ENCODE data around the gene GNG13. TPM values are rescaled to one million over a fixed set of nuclear protein-coding genes. Genes with fewer than 3 reads are reported as not detected.

GNG13 gene
- total RNA-seq, 2 donors from 2014 or later = not detected

- no peak for DNase-seq
- Histone ChIP-seq H3K4me1 (peaks cover 10% of the 10 kb centered on the region), H3K4me3 (no peak overlapping the region), H3K27me3 (no peaks in the 10 kb centered on the region), H3K9me3 (no peaks in the 10 kb centered on the region), H3K27ac (no peak overlapping the region), H3K36me3 (replicated peaks in 1 of 2; ENCODE audit: insufficient read depth in 1 of 2, low read depth in 2 of 2) (no peaks in the 10 kb centered on the region)
- TF ChIP-seq CTCF (IDR thresholded peaks at IDR 0.05) = no peak
- TF ChIP-seq POLR2A (IDR thresholded peaks at IDR 0.05) = no peak
- no peak for ATAC-seq
- 77 to 81% methylated on average over 16 to 24 of the region's 24 CpGs for WGBS, 2 donors
- intact Hi-C loops (cut with DNase I) = no loop called here
Measured at GRCh38 chr16:827513-827912, 27.0 kb upstream of the GNG13 start.

GRCh38 chr16:825341-826061, 25.0 kb upstream of the GNG13 start:
- H3K27ac ChIP-seq = no peak overlapping the region
- ATAC-seq (peak; percentile 38), DNase-seq (peak in 2 of 4 donors; percentile 32 to 41)
- H3K4me1 ChIP-seq = peaks cover 10% of the 10 kb centered on the region
- no peaks in the 10 kb centered on the region for H3K9me3 ChIP-seq
- no peaks in the 10 kb centered on the region for H3K27me3 ChIP-seq
- H3K36me3 ChIP-seq (replicated peaks in 1 of 2; ENCODE audit: insufficient read depth in 1 of 2, low read depth in 2 of 2) = no peaks in the 10 kb centered on the region
- TF ChIP-seq CTCF (IDR thresholded peaks at IDR 0.05) = no peak
- TF ChIP-seq POLR2A (IDR thresholded peaks at IDR 0.05) = no peak
- no peak overlapping the region for H3K4me3 ChIP-seq
- intact Hi-C loops (cut with DNase I) = no loop called here
- WGBS, 2 donors = 38 to 62% methylated on average over 15 to 36 of the region's 36 CpGs

- intact Hi-C loops (cut with DNase I) = no loop called here
- DNase-seq (no peak), ATAC-seq (no peak)
- Histone ChIP-seq H3K4me3 (no peak overlapping the region), H3K4me1 (peaks cover 10% of the 10 kb centered on the region), H3K27me3 (no peaks in the 10 kb centered on the region), H3K27ac (no peak overlapping the region), H3K9me3 (no peaks in the 10 kb centered on the region), H3K36me3 (replicated peaks in 1 of 2; ENCODE audit: insufficient read depth in 1 of 2, low read depth in 2 of 2) (no peaks in the 10 kb centered on the region)
- TF ChIP-seq CTCF (IDR thresholded peaks at IDR 0.05) (no peak), POLR2A (IDR thresholded peaks at IDR 0.05) (no peak)
- WGBS, 2 donors = 83 to 88% methylated on average over 10 to 25 of the region's 25 CpGs
Measured at GRCh38 chr16:824601-825000, 24.1 kb upstream of the GNG13 start.

- ATAC-seq = no peak
- no peaks in the 10 kb centered on the region for H3K36me3 ChIP-seq (replicated peaks in 1 of 2; ENCODE audit: insufficient read depth in 1 of 2, low read depth in 2 of 2)
- no peak for DNase-seq
- intact Hi-C loops (cut with DNase I) = no loop called here
- no peak overlapping the region for H3K27ac ChIP-seq
- H3K4me3 ChIP-seq = no peak overlapping the region
- TF ChIP-seq POLR2A (IDR thresholded peaks at IDR 0.05) = no peak
- no peak for TF ChIP-seq CTCF (IDR thresholded peaks at IDR 0.05)
- no peaks in the 10 kb centered on the region for H3K9me3 ChIP-seq
- WGBS, 2 donors = 69 to 79% methylated on average over 5 to 17 of the region's 22 CpGs
- H3K27me3 ChIP-seq = no peaks in the 10 kb centered on the region
- peaks cover 10% of the 10 kb centered on the region for H3K4me1 ChIP-seq
Measured at GRCh38 chr16:824194-824593, 23.7 kb upstream of the GNG13 start.

GRCh38 chr16:822909-823297, 22.4 kb upstream of the GNG13 start:
- DNase-seq (no peak), ATAC-seq (no peak)
- TF ChIP-seq POLR2A (IDR thresholded peaks at IDR 0.05) (no peak), CTCF (IDR thresholded peaks at IDR 0.05) (no peak)
- WGBS, 2 donors = 75 to 78% methylated on average over 8 to 9 of the region's 9 CpGs
- Histone ChIP-seq H3K4me3 (no peak overlapping the region), H3K9me3 (no peaks in the 10 kb centered on the region), H3K27me3 (peaks cover 0 to 4% of the 10 kb centered on the region in 2 donors), H3K27ac (no peak overlapping the region), H3K4me1 (peaks cover 10% of the 10 kb centered on the region), H3K36me3 (replicated peaks in 1 of 2; ENCODE audit: insufficient read depth in 1 of 2, low read depth in 2 of 2) (no peaks in the 10 kb centered on the region)
- intact Hi-C loops (cut with DNase I) = no loop called here

Data from body of pancreas (tissue), 4 donors.